Activated CD4-positive, alpha-beta T cell treated with anti-CD3 and anti-CD28 coated beads for 4 hours (primary cell): ENCODE results near the gene SLC39A3.

Experiments used
- DNase-seq, 2 donors: peaks; one replicate each; pipeline ENCODE4 v3.0.0-alpha.2; 2020

The SLC39A3 gene

GRCh38 chr19:2744113-2744512, 4.3 kb upstream of the SLC39A3 start:
- DNase-seq = no peak

GRCh38 chr19:2743099-2743498, 3.3 kb upstream of the SLC39A3 start:
- DNase-seq = no peak

DNA sequence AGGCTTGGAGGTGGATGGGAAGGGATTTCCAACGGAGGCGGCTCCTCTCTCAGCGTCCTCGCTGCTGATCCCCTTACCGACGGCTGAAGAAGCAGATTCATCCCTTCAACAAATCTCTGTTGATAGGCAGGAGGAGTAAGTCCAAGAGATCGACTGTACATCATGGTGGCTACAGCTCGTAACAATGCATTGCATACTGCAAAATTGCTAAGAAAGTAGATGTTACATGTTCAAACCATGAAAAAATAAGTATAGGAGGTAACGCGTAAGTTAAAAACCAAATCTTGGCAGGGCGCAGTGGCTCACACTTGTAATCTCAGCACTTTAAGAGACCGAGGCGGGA, 468 bp upstream of the SLC39A3 start:
- DNase-seq = no peak

DNA sequence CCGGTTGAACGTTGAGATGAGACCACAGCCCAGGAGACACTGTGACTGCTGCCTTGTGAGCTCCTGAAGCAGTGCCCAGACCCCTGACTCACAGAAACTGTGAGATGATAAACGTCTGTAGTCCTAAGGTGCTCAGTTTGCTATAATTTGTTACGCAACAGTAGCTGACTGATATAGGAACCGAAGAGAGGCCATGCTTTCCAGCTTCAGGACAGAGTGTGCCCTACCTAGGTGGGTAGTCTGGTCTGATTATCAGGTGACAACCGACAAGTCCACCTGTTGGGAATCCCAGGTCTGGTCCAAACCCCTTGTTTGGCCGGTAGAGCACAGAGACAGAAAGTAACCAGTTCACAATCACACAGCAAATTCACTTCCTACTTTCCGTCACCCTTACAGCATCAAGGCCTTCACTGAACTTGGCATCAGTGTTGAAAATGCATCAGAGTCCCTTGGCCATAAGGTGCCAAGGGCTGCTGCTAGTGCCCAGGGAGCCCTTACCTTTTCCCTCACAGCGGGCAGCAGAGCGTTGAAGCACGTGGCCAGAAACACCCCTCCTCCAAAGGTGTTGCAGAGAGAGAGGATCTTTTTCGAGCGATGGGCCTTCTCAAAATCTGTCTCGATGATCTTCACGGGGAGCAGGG, 3.1 kb downstream of the SLC39A3 start:
- no peak for DNase-seq

GRCh38 chr19:2735374-2735773, 4.4 kb downstream of the SLC39A3 start:
- DNase-seq = no peak

DNA sequence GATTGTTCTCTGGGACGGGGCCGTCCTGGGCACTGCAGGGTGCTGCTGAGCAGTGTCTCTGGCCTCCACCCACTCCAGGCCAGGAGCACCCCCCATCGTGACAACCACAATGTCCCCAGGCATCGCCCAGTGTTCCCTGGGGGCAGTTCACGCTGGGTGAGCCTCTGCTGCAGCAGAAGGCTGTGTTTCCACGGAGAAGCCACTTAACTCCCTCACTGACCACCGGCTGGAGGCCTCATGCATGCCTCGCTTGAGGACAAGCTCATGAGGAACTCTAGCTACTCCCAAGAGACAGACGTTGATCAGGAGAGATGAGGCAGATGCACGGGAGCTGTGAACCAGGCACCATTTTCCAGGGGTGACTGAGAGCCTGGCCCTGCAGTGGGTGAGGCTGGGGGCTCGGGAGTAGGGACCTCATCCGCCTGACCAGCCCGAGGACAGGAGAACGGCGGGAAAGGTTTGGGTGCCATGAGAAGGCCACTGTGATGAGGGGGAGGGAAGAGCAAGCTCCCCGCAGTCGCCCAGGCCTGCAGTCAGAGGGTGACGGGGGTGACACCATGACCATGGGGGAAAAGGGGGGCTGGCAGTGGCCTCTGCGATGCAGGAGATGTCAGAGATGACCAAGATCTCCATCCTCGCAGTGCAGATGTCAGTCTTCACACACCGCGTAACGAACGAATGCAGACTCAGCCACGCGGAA, 5.1 kb downstream of the SLC39A3 start:
- no peak for DNase-seq

- no peak for DNase-seq
Observed at GRCh38 chr19:2733930-2734588, 5.8 kb downstream of the SLC39A3 start.

DNA sequence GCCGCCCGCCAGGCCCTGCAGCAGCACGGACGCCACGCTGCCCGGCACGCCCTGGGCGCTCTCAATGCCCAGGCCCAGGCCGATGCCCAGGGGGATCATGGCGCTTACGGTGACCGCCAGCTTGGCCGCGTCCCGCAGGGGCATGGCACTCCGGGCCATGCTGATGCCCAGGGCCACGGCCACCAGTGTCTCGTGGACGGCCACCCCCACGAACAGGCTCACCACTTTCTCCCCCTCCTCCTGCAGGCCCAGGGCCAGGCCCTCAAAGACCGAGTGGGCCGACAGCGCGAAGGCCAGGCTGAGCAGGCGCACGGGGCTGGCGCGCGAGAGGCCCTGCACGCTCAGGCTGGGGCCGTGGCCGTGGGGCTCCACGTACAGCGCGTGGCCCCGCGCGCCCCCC, 6.9 kb downstream of the SLC39A3 start:
- DNase-seq = no peak

GRCh38 chr19:2732157-2732725, 7.6 kb downstream of the SLC39A3 start:
- DNase-seq = no peak

- DNase-seq = no peak
Observed at GRCh38 chr19:2731181-2731995, 8.4 kb downstream of the SLC39A3 start.

DNA sequence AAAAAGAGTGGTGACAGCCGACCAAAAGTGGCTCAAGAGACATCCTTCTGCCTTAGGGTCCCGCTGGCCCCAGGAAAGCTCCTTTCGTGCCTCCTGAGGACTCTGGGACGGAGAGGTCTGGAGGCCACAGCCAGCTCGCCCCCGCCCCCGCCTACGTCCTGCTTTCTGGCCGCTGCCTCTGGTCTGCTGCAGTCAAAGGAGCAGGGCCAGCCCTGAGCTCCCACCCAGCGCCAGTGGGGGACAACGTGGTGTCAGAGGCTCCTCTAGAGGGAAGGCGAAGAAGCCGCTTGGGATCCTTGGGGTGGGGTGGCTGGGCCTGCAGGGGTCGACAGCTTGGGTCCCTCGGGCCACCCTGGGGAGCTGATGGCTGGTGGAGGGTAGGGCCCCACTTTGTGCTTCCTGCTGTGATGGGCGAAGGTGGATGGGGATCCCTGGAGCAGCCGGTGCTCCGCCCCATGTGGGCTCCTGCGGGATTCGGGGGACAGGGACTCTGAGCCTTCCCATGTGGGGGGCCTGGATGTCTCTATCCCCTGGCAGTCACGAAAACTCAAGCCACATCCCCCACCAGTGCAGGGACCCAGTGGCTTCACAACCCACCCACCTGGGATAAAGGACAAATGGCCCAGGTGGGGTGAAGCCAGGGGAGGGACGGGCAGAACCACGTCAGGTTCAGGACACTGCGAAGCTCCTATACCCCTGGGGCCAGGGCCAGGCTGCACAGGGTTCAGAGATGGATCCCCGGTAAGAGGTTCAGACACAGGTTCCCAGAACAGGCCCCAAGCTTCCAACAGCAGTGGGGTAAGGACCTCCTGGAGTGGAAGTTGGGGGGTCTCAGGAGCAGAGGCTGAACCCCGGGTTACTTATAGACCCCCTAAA, 9.6 kb downstream of the SLC39A3 start:
- no peak for DNase-seq

GRCh38 chr19:2728783-2729387, 10.9 kb downstream of the SLC39A3 start:
- no peak for DNase-seq

DNA sequence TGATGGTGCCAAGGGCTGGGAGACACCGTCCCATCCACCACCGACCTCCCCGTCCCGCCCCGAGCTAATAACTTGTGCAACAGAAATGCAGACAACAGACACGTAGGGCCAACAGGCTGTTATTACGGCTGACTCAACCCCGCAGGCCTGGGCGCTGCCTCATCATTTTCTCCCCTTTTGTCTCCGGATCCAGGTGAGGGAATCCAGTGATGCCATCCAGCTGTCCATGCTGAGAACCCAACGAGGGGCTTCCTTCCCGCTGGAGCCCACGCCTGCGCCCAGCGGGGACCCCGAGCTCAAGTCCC, 12.2 kb downstream of the SLC39A3 start:
- DNase-seq = no peak

- DNase-seq = no peak
Observed at GRCh38 chr19:2726904-2727639, 12.7 kb downstream of the SLC39A3 start.

DNA sequence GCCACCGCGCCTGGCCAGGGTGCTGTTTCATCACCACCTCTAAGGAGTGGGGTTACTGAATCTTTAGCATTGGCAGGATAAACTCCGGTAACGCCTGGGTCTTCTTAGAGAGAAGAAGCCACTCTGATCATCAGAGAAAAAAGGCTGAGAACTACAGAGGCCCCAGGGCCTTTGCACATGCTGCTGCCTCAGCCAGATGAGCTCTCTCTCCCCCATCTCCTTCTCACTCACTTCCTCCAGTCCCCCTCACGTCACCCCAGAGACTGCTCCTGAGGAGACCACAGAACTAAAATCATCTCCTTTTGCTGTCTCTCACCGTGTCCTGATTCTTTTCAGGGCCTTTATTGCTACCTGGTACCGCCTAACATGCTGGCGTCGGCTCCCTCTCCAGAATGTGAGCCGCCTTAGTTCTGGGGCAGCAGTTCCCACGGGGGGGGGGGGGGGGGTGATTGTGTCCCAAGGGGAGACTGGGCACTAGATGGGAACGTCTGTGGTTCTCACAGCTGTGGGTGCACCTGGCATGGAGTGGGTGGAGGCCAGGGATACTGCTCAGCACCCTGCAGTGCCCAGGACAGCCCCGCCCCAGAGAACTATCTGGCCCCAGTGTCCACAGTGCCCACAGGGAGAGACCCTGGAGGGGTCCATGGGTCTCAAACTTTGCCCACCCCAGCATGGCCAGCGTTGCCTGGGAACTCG, 13.5 kb downstream of the SLC39A3 start:
- no peak for DNase-seq

- no peak for DNase-seq
Observed at GRCh38 chr19:2724148-2724557, 15.7 kb downstream of the SLC39A3 start.

- no peak for DNase-seq
Observed at GRCh38 chr19:2723747-2724146, 16.1 kb downstream of the SLC39A3 start.

GRCh38 chr19:2723345-2723715, 16.5 kb downstream of the SLC39A3 start:
- no peak for DNase-seq

DNA sequence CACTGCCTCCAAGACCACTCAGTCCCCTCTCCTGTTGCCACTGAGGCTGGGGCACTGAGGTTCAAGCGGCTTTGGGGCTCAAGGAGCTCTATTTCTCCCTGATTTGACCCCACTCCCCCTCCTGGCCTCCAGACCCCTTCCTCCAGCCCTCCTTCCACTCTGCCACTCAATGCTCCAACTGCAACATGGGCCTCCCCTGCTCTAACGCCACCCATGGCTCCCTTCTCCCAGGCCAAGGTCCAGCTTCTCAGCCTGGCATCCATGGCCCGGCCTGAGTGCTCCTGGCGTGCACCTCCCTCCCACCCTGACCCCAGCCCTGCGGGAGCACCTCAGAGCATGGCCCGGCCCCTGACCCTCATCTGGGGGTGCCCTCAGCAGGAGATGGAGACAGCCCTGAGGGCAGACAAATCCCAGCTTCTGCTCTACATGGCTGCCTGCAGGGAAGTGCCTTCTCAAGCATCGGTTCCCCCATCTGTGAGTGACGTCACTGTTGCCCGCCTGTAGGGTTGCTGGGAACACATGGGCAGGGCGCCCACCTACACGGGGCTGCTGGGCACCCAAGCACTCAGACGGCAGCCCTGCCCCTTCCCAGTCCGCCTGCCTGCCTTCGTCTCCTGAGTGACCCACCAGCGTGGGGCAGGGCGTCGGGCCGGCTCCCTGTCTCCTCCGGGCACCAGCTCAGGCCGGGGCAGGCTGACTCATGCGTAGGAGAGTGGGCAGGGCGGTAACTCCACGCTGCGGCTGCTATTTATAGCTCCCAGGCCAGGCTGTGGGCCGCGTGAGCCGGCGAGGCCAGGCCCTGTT, 17.1 kb downstream of the SLC39A3 start:
- no peak for DNase-seq
